ENCODE results near the gene ADAP1. TPM values are rescaled to one million over a fixed set of nuclear protein-coding genes. Genes with fewer than 3 reads are reported as not detected.

Gene ADAP1
- total and polyA plus RNA-seq, 2 donors = 6.2 to 9.4 TPM

GRCh38 chr7:936386-937054, 18.0 kb downstream of the ADAP1 start:
- Histone ChIP-seq H3K36me3 (ENCODE audit: control insufficient read depth in 2 of 2, insufficient read depth in 2 of 2, low read length in 1 of 2) (no peaks in the 10 kb centered on the region), H3K4me1 (ENCODE audit: control insufficient read depth in 2 of 2, insufficient read depth in 2 of 2, low read length in 2 of 2) (no peaks in the 10 kb centered on the region), H3K27ac (ENCODE audit: low read depth in 1 of 2, low read length in 1 of 2) (no peak overlapping the region), H3K27me3 (ENCODE audit: control insufficient read depth in 2 of 2, insufficient read depth in 1 of 2, low read length in 1 of 2) (no peaks in the 10 kb centered on the region), H3K9me3 (ENCODE audit: control insufficient read depth in 2 of 2, insufficient read depth in 1 of 2, low read length in 1 of 2) (no peaks in the 10 kb centered on the region), H3K4me3 (ENCODE audit: low read length in 2 of 2) (no peak overlapping the region)
- WGBS = 92% methylated on average over 22 of the region's 22 CpGs
- no peak for DNase-seq (ENCODE audit: low read depth in 6 of 9, low spot score in 9 of 9)

GRCh38 chr7:935874-936385, 18.6 kb downstream of the ADAP1 start:
- 96% methylated on average over 28 of the region's 28 CpGs for WGBS
- no peaks in the 10 kb centered on the region for H3K27me3 ChIP-seq (ENCODE audit: control insufficient read depth in 2 of 2, insufficient read depth in 1 of 2, low read length in 1 of 2)
- no peak overlapping the region for H3K4me3 ChIP-seq (ENCODE audit: low read length in 2 of 2)
- H3K27ac ChIP-seq (ENCODE audit: low read depth in 1 of 2, low read length in 1 of 2) = no peak overlapping the region
- no peak for DNase-seq (ENCODE audit: low read depth in 6 of 9, low spot score in 9 of 9)
- H3K9me3 ChIP-seq (ENCODE audit: control insufficient read depth in 2 of 2, insufficient read depth in 1 of 2, low read length in 1 of 2) = no peaks in the 10 kb centered on the region
- H3K4me1 ChIP-seq (ENCODE audit: control insufficient read depth in 2 of 2, insufficient read depth in 2 of 2, low read length in 2 of 2) = no peaks in the 10 kb centered on the region
- no peaks in the 10 kb centered on the region for H3K36me3 ChIP-seq (ENCODE audit: control insufficient read depth in 2 of 2, insufficient read depth in 2 of 2, low read length in 1 of 2)

- no peak for DNase-seq (ENCODE audit: low read depth in 6 of 9, low spot score in 9 of 9)
- no peaks in the 10 kb centered on the region for H3K36me3 ChIP-seq (ENCODE audit: control insufficient read depth in 2 of 2, insufficient read depth in 2 of 2, low read length in 1 of 2)
- 96% methylated on average over 46 of the region's 46 CpGs for WGBS
- H3K4me1 ChIP-seq (ENCODE audit: control insufficient read depth in 2 of 2, insufficient read depth in 2 of 2, low read length in 2 of 2) = no peaks in the 10 kb centered on the region
- no peaks in the 10 kb centered on the region for H3K27me3 ChIP-seq (ENCODE audit: control insufficient read depth in 2 of 2, insufficient read depth in 1 of 2, low read length in 1 of 2)
- no peak overlapping the region for H3K4me3 ChIP-seq (ENCODE audit: low read length in 2 of 2)
- H3K27ac ChIP-seq (ENCODE audit: low read depth in 1 of 2, low read length in 1 of 2) = no peak overlapping the region
- H3K9me3 ChIP-seq (ENCODE audit: control insufficient read depth in 2 of 2, insufficient read depth in 1 of 2, low read length in 1 of 2) = no peaks in the 10 kb centered on the region
These were observed 19.2 kb downstream of the ADAP1 start for GRCh38 chr7:935164-935873.

- 93% methylated on average over 34 of the region's 34 CpGs for WGBS
- no peaks in the 10 kb centered on the region for H3K9me3 ChIP-seq (ENCODE audit: control insufficient read depth in 2 of 2, insufficient read depth in 1 of 2, low read length in 1 of 2)
- no peaks in the 10 kb centered on the region for H3K36me3 ChIP-seq (ENCODE audit: control insufficient read depth in 2 of 2, insufficient read depth in 2 of 2, low read length in 1 of 2)
- no peak for DNase-seq (ENCODE audit: low read depth in 6 of 9, low spot score in 9 of 9)
- no peak overlapping the region for H3K27ac ChIP-seq (ENCODE audit: low read depth in 1 of 2, low read length in 1 of 2)
- no peak overlapping the region for H3K4me3 ChIP-seq (ENCODE audit: low read length in 2 of 2)
- no peaks in the 10 kb centered on the region for H3K27me3 ChIP-seq (ENCODE audit: control insufficient read depth in 2 of 2, insufficient read depth in 1 of 2, low read length in 1 of 2)
- no peaks in the 10 kb centered on the region for H3K4me1 ChIP-seq (ENCODE audit: control insufficient read depth in 2 of 2, insufficient read depth in 2 of 2, low read length in 2 of 2)
These were observed 19.9 kb downstream of the ADAP1 start for GRCh38 chr7:934469-935163.

GRCh38 chr7:932651-932975, 21.9 kb downstream of the ADAP1 start:
- Histone ChIP-seq H3K36me3 (ENCODE audit: control insufficient read depth in 2 of 2, insufficient read depth in 2 of 2, low read length in 1 of 2) (no peaks in the 10 kb centered on the region), H3K27me3 (ENCODE audit: control insufficient read depth in 2 of 2, insufficient read depth in 1 of 2, low read length in 1 of 2) (peaks cover 0 to 11% of the 10 kb centered on the region in 2 donors), H3K4me3 (ENCODE audit: low read length in 2 of 2) (no peak overlapping the region), H3K27ac (ENCODE audit: low read depth in 1 of 2, low read length in 1 of 2) (no peak overlapping the region), H3K4me1 (ENCODE audit: control insufficient read depth in 2 of 2, insufficient read depth in 2 of 2, low read length in 2 of 2) (peaks cover 0 to 5% of the 10 kb centered on the region in 2 donors), H3K9me3 (ENCODE audit: control insufficient read depth in 2 of 2, insufficient read depth in 1 of 2, low read length in 1 of 2) (no peaks in the 10 kb centered on the region)
- 98% methylated on average over 11 of the region's 11 CpGs for WGBS
- no peak for DNase-seq (ENCODE audit: low read depth in 6 of 9, low spot score in 9 of 9)

GRCh38 chr7:931871-932650, 22.4 kb downstream of the ADAP1 start:
- Histone ChIP-seq H3K4me3 (ENCODE audit: low read length in 2 of 2) (no peak overlapping the region), H3K27me3 (ENCODE audit: control insufficient read depth in 2 of 2, insufficient read depth in 1 of 2, low read length in 1 of 2) (peaks cover 0 to 11% of the 10 kb centered on the region in 2 donors), H3K4me1 (ENCODE audit: control insufficient read depth in 2 of 2, insufficient read depth in 2 of 2, low read length in 2 of 2) (peaks cover 0 to 5% of the 10 kb centered on the region in 2 donors), H3K9me3 (ENCODE audit: control insufficient read depth in 2 of 2, insufficient read depth in 1 of 2, low read length in 1 of 2) (no peaks in the 10 kb centered on the region), H3K36me3 (ENCODE audit: control insufficient read depth in 2 of 2, insufficient read depth in 2 of 2, low read length in 1 of 2) (no peaks in the 10 kb centered on the region), H3K27ac (ENCODE audit: low read depth in 1 of 2, low read length in 1 of 2) (no peak overlapping the region)
- DNase-seq (ENCODE audit: low read depth in 6 of 9, low spot score in 9 of 9) = no peak
- 96% methylated on average over 21 of the region's 21 CpGs for WGBS

- no peak overlapping the region for H3K27ac ChIP-seq (ENCODE audit: low read depth in 1 of 2, low read length in 1 of 2)
- no peaks in the 10 kb centered on the region for H3K9me3 ChIP-seq (ENCODE audit: control insufficient read depth in 2 of 2, insufficient read depth in 1 of 2, low read length in 1 of 2)
- no peak for DNase-seq (ENCODE audit: low read depth in 6 of 9, low spot score in 9 of 9)
- peaks cover 0 to 5% of the 10 kb centered on the region in 2 donors for H3K4me1 ChIP-seq (ENCODE audit: control insufficient read depth in 2 of 2, insufficient read depth in 2 of 2, low read length in 2 of 2)
- H3K27me3 ChIP-seq (ENCODE audit: control insufficient read depth in 2 of 2, insufficient read depth in 1 of 2, low read length in 1 of 2) = peaks cover 0 to 11% of the 10 kb centered on the region in 2 donors
- no peak overlapping the region for H3K4me3 ChIP-seq (ENCODE audit: low read length in 2 of 2)
- 87% methylated on average over 29 of the region's 29 CpGs for WGBS
- no peaks in the 10 kb centered on the region for H3K36me3 ChIP-seq (ENCODE audit: control insufficient read depth in 2 of 2, insufficient read depth in 2 of 2, low read length in 1 of 2)
These were observed 23.3 kb downstream of the ADAP1 start for GRCh38 chr7:930975-931758.

- WGBS = 96% methylated on average over 14 of the region's 14 CpGs
- no peak overlapping the region for H3K27ac ChIP-seq (ENCODE audit: low read depth in 1 of 2, low read length in 1 of 2)
- no peaks in the 10 kb centered on the region for H3K9me3 ChIP-seq (ENCODE audit: control insufficient read depth in 2 of 2, insufficient read depth in 1 of 2, low read length in 1 of 2)
- no peak for DNase-seq (ENCODE audit: low read depth in 6 of 9, low spot score in 9 of 9)
- peaks cover 0 to 11% of the 10 kb centered on the region in 2 donors for H3K27me3 ChIP-seq (ENCODE audit: control insufficient read depth in 2 of 2, insufficient read depth in 1 of 2, low read length in 1 of 2)
- H3K36me3 ChIP-seq (ENCODE audit: control insufficient read depth in 2 of 2, insufficient read depth in 2 of 2, low read length in 1 of 2) = no peaks in the 10 kb centered on the region
- peaks cover 6 to 12% of the 10 kb centered on the region in 2 donors for H3K4me1 ChIP-seq (ENCODE audit: control insufficient read depth in 2 of 2, insufficient read depth in 2 of 2, low read length in 2 of 2)
- no peak overlapping the region for H3K4me3 ChIP-seq (ENCODE audit: low read length in 2 of 2)
These were observed 25.2 kb downstream of the ADAP1 start for GRCh38 chr7:929311-929711.

Measured in thymus (tissue), 11 donors.